Measurements from ENCODE around the gene TMEM191C. TPM values are rescaled to one million over a fixed set of nuclear protein-coding genes. Genes with fewer than 3 reads are reported as not detected.

The TMEM191C gene
- total and polyA plus RNA-seq, 2 of the 13 experiments (the other 11 are each of a cell fraction or from before 2014, with no cell fraction given): 1.2 to 2.9 TPM

DNA sequence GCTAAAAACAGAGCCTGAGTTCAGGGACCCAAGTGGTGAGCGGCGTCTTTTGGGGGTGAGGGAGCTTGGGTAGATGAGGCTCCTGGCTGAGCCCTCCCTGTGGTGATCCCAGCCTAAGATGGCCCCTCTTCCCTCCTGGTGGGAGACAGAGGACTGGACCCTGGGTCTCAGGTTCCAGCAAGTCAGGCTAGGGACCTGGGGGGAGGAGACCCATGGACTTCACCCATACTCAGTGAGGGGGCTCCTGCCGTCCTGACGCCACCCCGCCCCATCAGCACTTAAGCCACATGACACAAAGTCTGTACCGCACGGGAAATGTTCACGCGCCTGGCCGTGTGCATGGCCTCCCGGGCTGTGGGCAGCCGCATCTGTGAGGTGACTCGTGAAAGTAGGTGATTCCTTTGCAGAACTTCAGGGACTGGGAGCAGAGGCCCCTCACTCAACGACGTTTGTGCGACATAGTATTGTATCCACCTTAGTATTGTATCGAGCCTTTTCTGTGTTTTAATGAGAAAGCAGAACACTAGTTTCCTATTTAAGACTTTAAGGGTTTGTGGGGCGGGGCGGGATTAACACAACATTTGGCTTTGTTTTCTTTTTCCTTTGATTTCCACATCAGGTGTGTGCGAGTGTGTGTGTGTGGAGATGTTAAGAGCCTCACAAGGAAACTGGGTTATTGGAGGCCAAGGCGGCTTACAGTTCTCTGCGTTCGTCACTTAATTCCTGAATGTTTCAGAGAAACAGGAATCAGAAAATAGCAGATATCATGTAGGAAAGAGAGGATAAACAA, 18.4 kb upstream of the TMEM191C start:
- no peaks in the 10 kb centered on the region for H3K27me3 ChIP-seq (ENCODE audit: control insufficient read depth in 1 of 2, insufficient read depth in 2 of 2, low read length in 2 of 2)
- ATAC-seq (no peak), FAIRE-seq (no peak), DNase-seq (ENCODE audit: low spot score) (no peak)
- intact Hi-C loops (cut with micrococcal nuclease; ENCODE audit: unreplicated experiment) (no loop called here), in situ Hi-C loops (cut with HindIII; ENCODE audit: extremely low pct_ligation_motif_present, low pct_unique_long_range_greater_than_20kb) (no loop called here)
- TF ChIP-seq ZNF253 (CRISPR knock-in tag; IDR thresholded peaks at IDR 0.05; ENCODE audit: borderline replicate concordance) (no peak), ZSCAN9 (CRISPR knock-in tag; IDR thresholded peaks at IDR 0.05; ENCODE audit: borderline replicate concordance) (no peak), AGO2 (optimal IDR thresholded peaks at IDR 0.05; ENCODE audit: low read depth, low read length) (peak; percentile 66), SPEN (CRISPR knock-in tag; IDR thresholded peaks at IDR 0.05; ENCODE audit: low read depth) (no peak), ARID2 (CRISPR knock-in tag; IDR thresholded peaks at IDR 0.05; ENCODE audit: borderline replicate concordance) (no peak)
- no peak overlapping the region for H2AFZ ChIP-seq (ENCODE audit: low read length)
- 99% methylated on average over 19 of the region's 23 CpGs for WGBS (ENCODE audit: low lambda C conversion rate)
- H3K9me3 ChIP-seq (ENCODE audit: low read length): no peaks in the 10 kb centered on the region
- no TSS peak for BruUV-seq (replicated peaks)
- peaks cover 6% of the 10 kb centered on the region for H3K79me2 ChIP-seq (ENCODE audit: insufficient read depth, low read length)
- no peak overlapping the region for H3K9ac ChIP-seq (ENCODE audit: insufficient read depth, low read depth, low read length)
- ChIA-PET POLR2A (no interaction called here), CTCF (ENCODE audit: low intra/inter-chr PET ratio, low total read pairs) (no interaction called here)
- H3K36me3 ChIP-seq (replicated peaks in 1 of 2; ENCODE audit: control insufficient read depth in 1 of 2, insufficient read depth in 2 of 2, low read length in 2 of 2): peaks cover 16 to 45% of the 10 kb centered on the region in 2 experiments
- no peak overlapping the region for H3K4me2 ChIP-seq (ENCODE audit: low read depth, low read length)
- H3K4me3 ChIP-seq (replicated peaks in 1 of 3; ENCODE audit: insufficient read depth in 1 of 3, low read depth in 2 of 3, low read length in 3 of 3): no peak overlapping the region
- peaks cover 3% of the 10 kb centered on the region for H3K4me1 ChIP-seq (ENCODE audit: insufficient read depth, low read length)
- H3K27ac ChIP-seq (ENCODE audit: extremely low read length, insufficient read depth, low read length): no peak overlapping the region
- H4K20me1 ChIP-seq (ENCODE audit: insufficient read depth, low read length): peaks cover under 1% of the 10 kb centered on the region; the same call in 1 of the 2 replicates

DNA sequence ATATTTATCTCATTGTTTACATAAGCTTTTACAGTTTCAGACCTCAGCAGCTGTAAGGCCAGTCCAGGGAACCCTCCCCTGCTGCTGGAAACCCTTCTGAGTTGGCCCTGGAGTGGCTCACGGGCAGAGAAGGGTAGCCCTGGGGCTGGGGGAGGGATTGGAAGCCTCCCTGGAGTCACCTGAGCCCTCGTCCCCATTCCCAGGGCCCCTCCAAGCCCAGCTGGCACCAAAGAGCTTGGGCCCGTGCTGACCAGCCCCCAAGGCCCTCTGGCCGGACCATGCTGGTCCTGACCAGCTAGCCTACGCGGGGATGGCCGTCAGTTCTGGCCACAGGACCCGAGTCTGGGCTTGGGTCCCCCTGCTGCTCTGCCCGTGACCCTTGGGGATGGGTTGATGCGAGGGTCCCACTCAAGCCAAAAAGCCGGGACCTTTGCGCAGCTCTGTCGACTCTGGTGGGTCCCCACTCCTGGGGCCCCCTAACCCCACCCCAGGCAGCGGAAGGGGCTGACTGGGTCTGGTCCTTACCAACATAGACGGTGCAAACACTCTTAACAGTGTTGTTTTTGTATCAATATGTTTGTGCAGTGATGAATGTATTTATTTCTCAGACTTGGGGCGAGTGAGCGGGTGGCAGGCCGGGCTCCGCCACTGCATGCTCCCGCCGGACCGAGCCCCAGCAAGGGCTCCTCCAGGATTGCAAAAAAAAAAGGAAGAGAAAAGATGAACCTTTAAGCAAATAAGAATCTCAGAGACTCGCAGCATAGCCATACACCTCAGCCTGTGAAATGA, 17.5 kb upstream of the TMEM191C start:
- ATAC-seq (no peak), DNase-seq (ENCODE audit: low spot score) (no peak)

More for the DNA sequence above, 17.5 kb upstream of the TMEM191C start:
- ChIA-PET POLR2A (no interaction called here), CTCF (ENCODE audit: low intra/inter-chr PET ratio, low total read pairs) (no interaction called here)
- peaks cover 13 to 36% of the 10 kb centered on the region in 2 experiments for H3K36me3 ChIP-seq (replicated peaks in 1 of 2; ENCODE audit: control insufficient read depth in 1 of 2, insufficient read depth in 2 of 2, low read length in 2 of 2)
- H3K4me2 ChIP-seq (ENCODE audit: low read depth, low read length): no peak overlapping the region
- no peaks in the 10 kb centered on the region for H4K20me1 ChIP-seq (ENCODE audit: insufficient read depth, low read length)
- no peak for TF ChIP-seq SNAI1 (CRISPR knock-in tag; IDR thresholded peaks at IDR 0.05; ENCODE audit: borderline replicate concordance)
- TF ChIP-seq AGO2 (optimal IDR thresholded peaks at IDR 0.05; ENCODE audit: low read depth, low read length): peak; percentile 42
- peaks cover 4% of the 10 kb centered on the region for H3K79me2 ChIP-seq (ENCODE audit: insufficient read depth, low read length)
- no peaks in the 10 kb centered on the region for H3K4me1 ChIP-seq (ENCODE audit: insufficient read depth, low read length)
- no peaks in the 10 kb centered on the region for H3K27me3 ChIP-seq (ENCODE audit: control insufficient read depth in 1 of 2, insufficient read depth in 2 of 2, low read length in 2 of 2)
- H3K9ac ChIP-seq (ENCODE audit: insufficient read depth, low read depth, low read length): no peak overlapping the region
- FAIRE-seq: no peak
- BruUV-seq (replicated peaks): no TSS peak
- intact Hi-C loops (cut with micrococcal nuclease; ENCODE audit: unreplicated experiment): no loop called here
- in situ Hi-C loops (cut with HindIII; ENCODE audit: extremely low pct_ligation_motif_present, low pct_unique_long_range_greater_than_20kb): no loop called here
- no peak overlapping the region for H3K4me3 ChIP-seq (replicated peaks in 1 of 3; ENCODE audit: insufficient read depth in 1 of 3, low read depth in 2 of 3, low read length in 3 of 3)
- H3K27ac ChIP-seq (ENCODE audit: extremely low read length, insufficient read depth, low read length): no peak overlapping the region
- H2AFZ ChIP-seq (ENCODE audit: low read length): no peak overlapping the region
- 94% methylated on average over 11 of the region's 23 CpGs for WGBS (ENCODE audit: low lambda C conversion rate)
- H3K9me3 ChIP-seq (ENCODE audit: low read length): no peaks in the 10 kb centered on the region

All from HepG2 (cell line).